ENCODE measurements around the gene SPG7. TPM values are rescaled to one million over a fixed set of nuclear protein-coding genes. Genes with fewer than 3 reads are reported as not detected.
A peak's percentile ranks its signal among the peaks of the same experiment; 100 is the strongest.

Gene SPG7
- total RNA-seq, 4 donors from 2014 or later: 79.0 to 156 (median 92.3) TPM

GRCh38 chr16:89506113-89506504 is 2.1 kb upstream of the SPG7 start:
- no peak overlapping the region for H3K4me3 ChIP-seq (ENCODE audit: low read depth, poor library complexity, severe bottlenecking)
- no peak for TF ChIP-seq POLR2A (IDR thresholded peaks at IDR 0.05)
- TF ChIP-seq, protein P1, sequence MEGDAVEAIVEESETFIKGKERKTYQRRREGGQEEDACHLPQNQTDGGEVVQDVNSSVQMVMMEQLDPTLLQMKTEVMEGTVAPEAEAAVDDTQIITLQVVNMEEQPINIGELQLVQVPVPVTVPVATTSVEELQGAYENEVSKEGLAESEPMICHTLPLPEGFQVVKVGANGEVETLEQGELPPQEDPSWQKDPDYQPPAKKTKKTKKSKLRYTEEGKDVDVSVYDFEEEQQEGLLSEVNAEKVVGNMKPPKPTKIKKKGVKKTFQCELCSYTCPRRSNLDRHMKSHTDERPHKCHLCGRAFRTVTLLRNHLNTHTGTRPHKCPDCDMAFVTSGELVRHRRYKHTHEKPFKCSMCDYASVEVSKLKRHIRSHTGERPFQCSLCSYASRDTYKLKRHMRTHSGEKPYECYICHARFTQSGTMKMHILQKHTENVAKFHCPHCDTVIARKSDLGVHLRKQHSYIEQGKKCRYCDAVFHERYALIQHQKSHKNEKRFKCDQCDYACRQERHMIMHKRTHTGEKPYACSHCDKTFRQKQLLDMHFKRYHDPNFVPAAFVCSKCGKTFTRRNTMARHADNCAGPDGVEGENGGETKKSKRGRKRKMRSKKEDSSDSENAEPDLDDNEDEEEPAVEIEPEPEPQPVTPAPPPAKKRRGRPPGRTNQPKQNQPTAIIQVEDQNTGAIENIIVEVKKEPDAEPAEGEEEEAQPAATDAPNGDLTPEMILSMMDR (IDR thresholded peaks at IDR 0.05): no peak
- WGBS, 2 donors: 62 to 73% methylated on average over 4 of the region's 4 CpGs
- intact Hi-C loops (cut with DNase I; ENCODE audit: low total_unique reads): no loop called here
- no peak for DNase-seq (ENCODE audit: low spot score in 2 of 2)

- intact Hi-C loops (cut with DNase I; ENCODE audit: low total_unique reads): no loop called here
- WGBS, 2 donors: 51 to 63% methylated on average over 15 of the region's 15 CpGs
- DNase-seq (ENCODE audit: low spot score in 2 of 2): no peak
- TF ChIP-seq, protein P1 (IDR thresholded peaks at IDR 0.05): no peak
- TF ChIP-seq POLR2A (IDR thresholded peaks at IDR 0.05): no peak
- H3K4me3 ChIP-seq (ENCODE audit: low read depth, poor library complexity, severe bottlenecking): no peak overlapping the region
These were observed 1.4 kb upstream of the SPG7 start for GRCh38 chr16:89506791-89507191.

DNA sequence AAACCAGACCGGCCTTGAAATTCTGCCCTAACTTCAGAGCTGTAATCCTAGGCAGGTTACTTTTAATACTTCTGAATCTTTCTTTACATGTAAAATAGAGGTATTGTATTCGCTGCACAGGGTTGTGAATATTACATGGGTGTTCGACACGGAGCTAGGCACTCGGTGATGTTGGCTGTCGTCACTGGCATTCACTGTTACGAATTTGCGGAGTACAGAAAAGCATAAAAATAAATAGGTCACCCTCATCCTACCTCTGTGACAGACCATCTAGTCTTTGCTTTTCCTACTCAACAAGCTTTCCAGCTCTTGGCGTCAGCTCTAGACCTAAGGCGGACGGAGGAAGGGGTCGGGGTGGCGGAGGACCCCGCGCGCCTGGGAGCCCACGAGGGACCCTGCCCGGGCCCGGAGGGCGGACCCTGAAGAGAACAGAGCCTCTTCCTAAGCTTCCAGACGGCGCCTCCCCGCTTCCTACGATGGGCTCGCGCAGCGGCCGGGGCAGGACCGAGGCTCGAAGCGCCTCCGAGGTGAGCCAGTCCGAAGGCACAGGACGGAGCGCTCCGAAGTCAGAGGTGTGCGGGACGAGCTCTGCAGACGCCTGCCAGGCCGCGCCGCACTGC is 879 bp upstream of the SPG7 start:
- 9 to 22% methylated on average over 17 to 41 of the region's 42 CpGs for WGBS, 2 donors
- no peak for DNase-seq (ENCODE audit: low spot score in 2 of 2)
- H3K4me3 ChIP-seq (ENCODE audit: low read depth, poor library complexity, severe bottlenecking): peak overlapping the region; percentile 93
- intact Hi-C loops (cut with DNase I; ENCODE audit: low total_unique reads): no loop called here
- TF ChIP-seq POLR2A (IDR thresholded peaks at IDR 0.05): no peak
- TF ChIP-seq, protein P1 (IDR thresholded peaks at IDR 0.05): no peak

GRCh38 chr16:89510526-89510925 is 2.3 kb downstream of the SPG7 start:
- no peak overlapping the region for H3K4me3 ChIP-seq (ENCODE audit: low read depth, poor library complexity, severe bottlenecking)
- 91 to 93% methylated on average over 9 of the region's 9 CpGs for WGBS, 2 donors
- TF ChIP-seq POLR2A (IDR thresholded peaks at IDR 0.05): no peak
- TF ChIP-seq, protein P1 (IDR thresholded peaks at IDR 0.05): no peak
- DNase-seq (ENCODE audit: low spot score in 2 of 2): no peak
- intact Hi-C loops (cut with DNase I; ENCODE audit: low total_unique reads): loop anchor here (10.0 kb wide), 1 partner anchor 176 kb away; no protein-coding TSS in a partner anchor

GRCh38 chr16:89511374-89511773 is 3.2 kb downstream of the SPG7 start:
- TF ChIP-seq, protein P1 (IDR thresholded peaks at IDR 0.05): no peak
- TF ChIP-seq POLR2A (IDR thresholded peaks at IDR 0.05): no peak
- DNase-seq (ENCODE audit: low spot score in 2 of 2): no peak
- intact Hi-C loops (cut with DNase I; ENCODE audit: low total_unique reads): loop anchor here (10.0 kb wide), 1 partner anchor 177 kb away; no protein-coding TSS in a partner anchor
- 83 to 84% methylated on average over 8 of the region's 8 CpGs for WGBS, 2 donors
- H3K4me3 ChIP-seq (ENCODE audit: low read depth, poor library complexity, severe bottlenecking): no peak overlapping the region

DNA sequence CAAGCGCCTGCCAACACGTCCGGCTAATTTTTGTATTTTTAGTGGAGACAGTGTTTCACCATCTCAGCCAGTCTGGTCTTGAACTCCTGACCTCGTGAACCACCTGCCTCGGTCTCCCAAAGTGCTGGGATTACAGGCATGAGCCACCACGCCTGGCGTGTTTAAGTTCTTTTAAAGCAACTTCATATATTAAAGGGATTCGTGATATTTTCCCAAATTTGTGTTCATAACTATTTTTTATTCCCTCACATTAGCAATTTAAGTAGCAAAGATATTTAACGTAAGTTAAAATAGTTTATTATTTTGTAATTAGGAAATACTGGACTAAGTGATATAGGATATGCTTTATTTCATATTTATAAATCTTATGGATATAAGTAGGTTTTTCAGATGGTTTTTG is 4.2 kb downstream of the SPG7 start:
- no peak overlapping the region for H3K4me3 ChIP-seq (ENCODE audit: low read depth, poor library complexity, severe bottlenecking)
- 94 to 96% methylated on average over 9 of the region's 9 CpGs for WGBS, 2 donors
- no peak for DNase-seq (ENCODE audit: low spot score in 2 of 2)
- intact Hi-C loops (cut with DNase I; ENCODE audit: low total_unique reads): loop anchor here (10.0 kb wide), 1 partner anchor 178 kb away; no protein-coding TSS in a partner anchor
- no peak for TF ChIP-seq POLR2A (IDR thresholded peaks at IDR 0.05)
- TF ChIP-seq, protein P1 (IDR thresholded peaks at IDR 0.05): no peak
